ENCODE results near the gene TRAF3.

Gene TRAF3

GRCh38 chr14:102804858-102805257 lies 27.6 kb downstream of the TRAF3 start:
- no peak overlapping the region for H3K27ac ChIP-seq (ENCODE audit: low read depth, low read length)
- no peak for DNase-seq
- no peak overlapping the region for H4K5ac ChIP-seq (ENCODE audit: low read length)
- H3K4me2 ChIP-seq (ENCODE audit: low read length) = no peak overlapping the region
- no peaks in the 10 kb centered on the region for H3K4me1 ChIP-seq (ENCODE audit: control insufficient read depth, low read depth, low read length)
- WGBS (ENCODE audit: extremely low coverage, insufficient coverage, low lambda C conversion rate) = no CpG with 5 or more reads among the region's 1 CpG
- H3K4ac ChIP-seq (ENCODE audit: low read depth, low read length) = no peak overlapping the region
- no peaks in the 10 kb centered on the region for H3K79me2 ChIP-seq (ENCODE audit: control insufficient read depth, insufficient read depth, low read length)
- no peak overlapping the region for H2BK120ac ChIP-seq (ENCODE audit: low read depth, low read length)
- H3K18ac ChIP-seq (ENCODE audit: low read length) = no peak overlapping the region
- no peaks in the 10 kb centered on the region for H3K36me3 ChIP-seq (ENCODE audit: control insufficient read depth, insufficient read depth, low read length)
- no peak overlapping the region for H4K8ac ChIP-seq (ENCODE audit: low read depth, low read length)
- H2BK15ac ChIP-seq (replicated peaks; ENCODE audit: low read depth) = no peak overlapping the region
- no peaks in the 10 kb centered on the region for H3K79me1 ChIP-seq (ENCODE audit: low read length)
- no peak overlapping the region for H3K23ac ChIP-seq (ENCODE audit: low read length)
- H3K4me3 ChIP-seq (ENCODE audit: low read length) = no peak overlapping the region
- no peak overlapping the region for H3K56ac ChIP-seq (ENCODE audit: low read length)
- H3K27me3 ChIP-seq (ENCODE audit: insufficient read depth, low read length, poor library complexity) = no peaks in the 10 kb centered on the region
- no peak overlapping the region for H2AK5ac ChIP-seq (ENCODE audit: low read length)
- no peak overlapping the region for H3K9ac ChIP-seq (ENCODE audit: low read length)
- H2BK5ac ChIP-seq (ENCODE audit: low read length) = no peak overlapping the region

- Histone ChIP-seq H3K27me3 (ENCODE audit: insufficient read depth, low read length, poor library complexity) (no peaks in the 10 kb centered on the region), H3K4ac (ENCODE audit: low read depth, low read length) (no peak overlapping the region), H3K4me3 (ENCODE audit: low read length) (no peak overlapping the region), H3K27ac (ENCODE audit: low read depth, low read length) (no peak overlapping the region), H3K36me3 (ENCODE audit: control insufficient read depth, insufficient read depth, low read length) (no peaks in the 10 kb centered on the region), H3K79me1 (ENCODE audit: low read length) (no peaks in the 10 kb centered on the region), H3K56ac (ENCODE audit: low read length) (no peak overlapping the region), H4K5ac (ENCODE audit: low read length) (no peak overlapping the region), H2BK15ac (replicated peaks; ENCODE audit: low read depth) (no peak overlapping the region), H3K18ac (ENCODE audit: low read length) (no peak overlapping the region), H3K9ac (ENCODE audit: low read length) (no peak overlapping the region), H2AK5ac (ENCODE audit: low read length) (no peak overlapping the region), H3K4me2 (ENCODE audit: low read length) (no peak overlapping the region), H2BK120ac (ENCODE audit: low read depth, low read length) (no peak overlapping the region), H4K8ac (ENCODE audit: low read depth, low read length) (no peak overlapping the region), H2BK5ac (ENCODE audit: low read length) (no peak overlapping the region), H3K4me1 (ENCODE audit: control insufficient read depth, low read depth, low read length) (no peaks in the 10 kb centered on the region), H3K23ac (ENCODE audit: low read length) (no peak overlapping the region), H3K79me2 (ENCODE audit: control insufficient read depth, insufficient read depth, low read length) (no peaks in the 10 kb centered on the region)
- WGBS (ENCODE audit: extremely low coverage, insufficient coverage, low lambda C conversion rate) = no CpG with 5 or more reads among the region's 9 CpGs
- DNase-seq = peak; percentile 72
Observed at GRCh38 chr14:102805371-102805891, 28.2 kb downstream of the TRAF3 start.

GRCh38 chr14:102805941-102806340 lies 28.7 kb downstream of the TRAF3 start:
- no peaks in the 10 kb centered on the region for H3K4me1 ChIP-seq (ENCODE audit: control insufficient read depth, low read depth, low read length)
- H3K18ac ChIP-seq (ENCODE audit: low read length) = no peak overlapping the region
- no peak overlapping the region for H3K4ac ChIP-seq (ENCODE audit: low read depth, low read length)
- H3K9ac ChIP-seq (ENCODE audit: low read length) = no peak overlapping the region
- H3K79me2 ChIP-seq (ENCODE audit: control insufficient read depth, insufficient read depth, low read length) = no peaks in the 10 kb centered on the region
- DNase-seq = no peak
- no CpG with 5 or more reads among the region's 5 CpGs for WGBS (ENCODE audit: extremely low coverage, insufficient coverage, low lambda C conversion rate)
- H3K56ac ChIP-seq (ENCODE audit: low read length) = no peak overlapping the region
- no peak overlapping the region for H3K4me2 ChIP-seq (ENCODE audit: low read length)
- no peaks in the 10 kb centered on the region for H3K27me3 ChIP-seq (ENCODE audit: insufficient read depth, low read length, poor library complexity)
- no peak overlapping the region for H3K4me3 ChIP-seq (ENCODE audit: low read length)
- no peak overlapping the region for H4K5ac ChIP-seq (ENCODE audit: low read length)
- H3K23ac ChIP-seq (ENCODE audit: low read length) = no peak overlapping the region
- no peak overlapping the region for H2BK15ac ChIP-seq (replicated peaks; ENCODE audit: low read depth)
- H3K79me1 ChIP-seq (ENCODE audit: low read length) = no peaks in the 10 kb centered on the region
- H2BK120ac ChIP-seq (ENCODE audit: low read depth, low read length) = no peak overlapping the region
- no peak overlapping the region for H3K27ac ChIP-seq (ENCODE audit: low read depth, low read length)
- no peak overlapping the region for H4K8ac ChIP-seq (ENCODE audit: low read depth, low read length)
- H2BK5ac ChIP-seq (ENCODE audit: low read length) = no peak overlapping the region
- H2AK5ac ChIP-seq (ENCODE audit: low read length) = no peak overlapping the region
- no peaks in the 10 kb centered on the region for H3K36me3 ChIP-seq (ENCODE audit: control insufficient read depth, insufficient read depth, low read length)

GRCh38 chr14:102806447-102806846 lies 29.2 kb downstream of the TRAF3 start:
- Histone ChIP-seq H2BK5ac (ENCODE audit: low read length) (no peak overlapping the region), H4K5ac (ENCODE audit: low read length) (no peak overlapping the region), H2AK5ac (ENCODE audit: low read length) (no peak overlapping the region), H3K79me1 (ENCODE audit: low read length) (no peaks in the 10 kb centered on the region), H3K4ac (ENCODE audit: low read depth, low read length) (no peak overlapping the region), H3K4me1 (ENCODE audit: control insufficient read depth, low read depth, low read length) (no peaks in the 10 kb centered on the region), H3K79me2 (ENCODE audit: control insufficient read depth, insufficient read depth, low read length) (no peaks in the 10 kb centered on the region), H3K27me3 (ENCODE audit: insufficient read depth, low read length, poor library complexity) (no peaks in the 10 kb centered on the region), H3K4me2 (ENCODE audit: low read length) (no peak overlapping the region), H3K4me3 (ENCODE audit: low read length) (no peak overlapping the region), H3K18ac (ENCODE audit: low read length) (no peak overlapping the region), H3K23ac (ENCODE audit: low read length) (no peak overlapping the region), H3K27ac (ENCODE audit: low read depth, low read length) (no peak overlapping the region), H3K56ac (ENCODE audit: low read length) (no peak overlapping the region), H4K8ac (ENCODE audit: low read depth, low read length) (no peak overlapping the region), H2BK120ac (ENCODE audit: low read depth, low read length) (no peak overlapping the region), H3K9ac (ENCODE audit: low read length) (no peak overlapping the region), H3K36me3 (ENCODE audit: control insufficient read depth, insufficient read depth, low read length) (no peaks in the 10 kb centered on the region), H2BK15ac (replicated peaks; ENCODE audit: low read depth) (no peak overlapping the region)
- no peak for DNase-seq
- WGBS (ENCODE audit: extremely low coverage, insufficient coverage, low lambda C conversion rate) = no CpG with 5 or more reads among the region's 4 CpGs

GRCh38 chr14:102807013-102807406 lies 29.8 kb downstream of the TRAF3 start:
- no peak overlapping the region for H3K9ac ChIP-seq (ENCODE audit: low read length)
- H3K36me3 ChIP-seq (ENCODE audit: control insufficient read depth, insufficient read depth, low read length) = no peaks in the 10 kb centered on the region
- no CpG with 5 or more reads among the region's 4 CpGs for WGBS (ENCODE audit: extremely low coverage, insufficient coverage, low lambda C conversion rate)
- H2BK5ac ChIP-seq (ENCODE audit: low read length) = no peak overlapping the region
- H3K79me1 ChIP-seq (ENCODE audit: low read length) = no peaks in the 10 kb centered on the region
- H3K79me2 ChIP-seq (ENCODE audit: control insufficient read depth, insufficient read depth, low read length) = no peaks in the 10 kb centered on the region
- H3K23ac ChIP-seq (ENCODE audit: low read length) = no peak overlapping the region
- H3K27me3 ChIP-seq (ENCODE audit: insufficient read depth, low read length, poor library complexity) = no peaks in the 10 kb centered on the region
- no peak overlapping the region for H3K56ac ChIP-seq (ENCODE audit: low read length)
- H2BK120ac ChIP-seq (ENCODE audit: low read depth, low read length) = no peak overlapping the region
- no peak overlapping the region for H3K27ac ChIP-seq (ENCODE audit: low read depth, low read length)
- H4K5ac ChIP-seq (ENCODE audit: low read length) = no peak overlapping the region
- H2AK5ac ChIP-seq (ENCODE audit: low read length) = no peak overlapping the region
- no peak overlapping the region for H3K4ac ChIP-seq (ENCODE audit: low read depth, low read length)
- H3K4me1 ChIP-seq (ENCODE audit: control insufficient read depth, low read depth, low read length) = no peaks in the 10 kb centered on the region
- no peak overlapping the region for H4K8ac ChIP-seq (ENCODE audit: low read depth, low read length)
- no peak overlapping the region for H3K4me3 ChIP-seq (ENCODE audit: low read length)
- no peak overlapping the region for H3K18ac ChIP-seq (ENCODE audit: low read length)
- no peak overlapping the region for H3K4me2 ChIP-seq (ENCODE audit: low read length)
- no peak for DNase-seq
- H2BK15ac ChIP-seq (replicated peaks; ENCODE audit: low read depth) = no peak overlapping the region

GRCh38 chr14:102809870-102810269 lies 32.6 kb downstream of the TRAF3 start:
- Histone ChIP-seq H2AK5ac (ENCODE audit: low read length) (no peak overlapping the region), H4K5ac (ENCODE audit: low read length) (no peak overlapping the region), H3K36me3 (ENCODE audit: control insufficient read depth, insufficient read depth, low read length) (no peaks in the 10 kb centered on the region), H3K27me3 (ENCODE audit: insufficient read depth, low read length, poor library complexity) (no peaks in the 10 kb centered on the region), H3K56ac (ENCODE audit: low read length) (no peak overlapping the region), H3K79me2 (ENCODE audit: control insufficient read depth, insufficient read depth, low read length) (no peaks in the 10 kb centered on the region), H2BK5ac (ENCODE audit: low read length) (no peak overlapping the region), H3K18ac (ENCODE audit: low read length) (no peak overlapping the region), H3K9ac (ENCODE audit: low read length) (no peak overlapping the region), H3K4me2 (ENCODE audit: low read length) (no peak overlapping the region), H3K27ac (ENCODE audit: low read depth, low read length) (no peak overlapping the region), H2BK120ac (ENCODE audit: low read depth, low read length) (no peak overlapping the region), H3K23ac (ENCODE audit: low read length) (no peak overlapping the region), H3K4me1 (ENCODE audit: control insufficient read depth, low read depth, low read length) (no peaks in the 10 kb centered on the region), H3K79me1 (ENCODE audit: low read length) (no peaks in the 10 kb centered on the region), H3K4ac (ENCODE audit: low read depth, low read length) (no peak overlapping the region), H4K8ac (ENCODE audit: low read depth, low read length) (no peak overlapping the region), H3K4me3 (ENCODE audit: low read length) (no peak overlapping the region), H2BK15ac (replicated peaks; ENCODE audit: low read depth) (no peak overlapping the region)
- no peak for DNase-seq
- WGBS (ENCODE audit: extremely low coverage, insufficient coverage, low lambda C conversion rate) = no CpG with 5 or more reads among the region's 3 CpGs
